IPS-11a (cell line): ENCODE data around the gene SCN5A.

Experiments used
- H3K4me3 ChIP-seq: one replicate; pipeline ENCODE4 v1.5.1; 2013; ENCODE audit warnings: low read depth, low read length, control low read depth

SCN5A gene

GRCh38 chr3:38627956-38628355 lies 21.5 kb downstream of the SCN5A start:
- H3K4me3 ChIP-seq: no peak overlapping the region

- no peak overlapping the region for H3K4me3 ChIP-seq
Observed at GRCh38 chr3:38626171-38626570, 23.3 kb downstream of the SCN5A start.

- no peak overlapping the region for H3K4me3 ChIP-seq
Observed at GRCh38 chr3:38623539-38623938, 25.9 kb downstream of the SCN5A start.

DNA sequence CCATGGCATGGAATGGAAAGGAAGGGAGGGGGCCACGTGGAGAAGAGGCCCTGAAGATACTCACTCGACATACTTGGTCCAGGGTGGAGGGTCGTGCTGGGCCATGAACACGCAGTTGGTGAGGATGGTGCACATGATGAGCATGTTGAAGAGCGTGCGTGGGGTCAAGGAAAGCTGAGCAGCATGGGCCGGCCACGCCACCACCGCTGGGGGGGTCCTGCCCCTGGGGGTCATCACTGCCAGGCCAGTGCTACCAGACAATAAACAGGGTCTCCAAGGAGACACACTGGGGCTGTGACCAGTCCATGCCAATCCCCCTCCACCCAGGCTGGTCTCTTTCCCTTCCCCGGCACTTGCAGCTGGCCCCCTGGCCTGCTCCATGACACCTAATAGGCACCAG lies 27.2 kb downstream of the SCN5A start:
- no peak overlapping the region for H3K4me3 ChIP-seq

GRCh38 chr3:38620236-38620635 lies 29.3 kb downstream of the SCN5A start:
- H3K4me3 ChIP-seq: no peak overlapping the region

DNA sequence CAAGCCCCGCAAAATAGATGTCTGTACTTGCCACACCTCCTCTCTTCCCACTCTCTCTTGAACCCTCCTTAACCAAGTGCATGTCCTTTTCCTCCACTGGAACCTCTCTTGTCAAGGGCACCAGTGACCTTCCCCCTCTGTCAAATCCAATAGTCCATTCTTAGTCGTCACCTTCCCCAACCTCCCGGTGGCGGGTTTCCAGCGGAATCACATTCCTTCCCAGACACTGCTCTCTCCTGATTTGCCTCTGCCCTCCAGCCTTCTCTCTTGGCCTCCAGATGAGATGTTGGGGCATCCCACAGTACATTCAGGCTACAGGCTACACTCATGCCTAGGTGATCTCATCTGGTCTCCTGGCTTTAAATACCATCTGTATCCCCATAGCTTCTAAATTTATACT lies 31.1 kb downstream of the SCN5A start:
- H3K4me3 ChIP-seq: no peak overlapping the region

DNA sequence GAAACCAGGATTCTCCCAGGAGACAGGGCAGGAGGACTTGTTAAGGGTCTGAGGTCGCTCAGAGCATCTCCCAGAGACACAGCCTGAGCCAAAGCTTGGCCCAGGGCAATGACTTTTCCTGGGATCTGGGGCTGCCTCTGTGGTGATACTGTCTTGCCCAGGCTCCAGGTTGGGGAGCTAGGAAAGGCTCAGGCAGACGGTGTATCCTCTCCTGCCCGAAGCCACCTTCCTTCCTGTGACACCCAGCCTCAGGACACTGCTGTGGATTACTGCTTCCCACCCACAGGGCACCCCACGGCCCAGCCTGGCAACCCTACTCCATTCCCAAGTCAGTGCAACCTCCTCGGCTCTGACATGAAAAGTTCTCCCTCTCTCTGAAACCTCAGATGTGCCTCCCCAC lies 31.9 kb downstream of the SCN5A start:
- no peak overlapping the region for H3K4me3 ChIP-seq

- H3K4me3 ChIP-seq: no peak overlapping the region
Observed at GRCh38 chr3:38617137-38617536, 32.4 kb downstream of the SCN5A start.

GRCh38 chr3:38616658-38617057 lies 32.8 kb downstream of the SCN5A start:
- no peak overlapping the region for H3K4me3 ChIP-seq

GRCh38 chr3:38616111-38616510 lies 33.4 kb downstream of the SCN5A start:
- H3K4me3 ChIP-seq: no peak overlapping the region

- H3K4me3 ChIP-seq: no peak overlapping the region
Observed at GRCh38 chr3:38614651-38615352, 34.7 kb downstream of the SCN5A start.

GRCh38 chr3:38614091-38614490 lies 35.4 kb downstream of the SCN5A start:
- H3K4me3 ChIP-seq: no peak overlapping the region

- no peak overlapping the region for H3K4me3 ChIP-seq
Observed at GRCh38 chr3:38613426-38613825, 36.1 kb downstream of the SCN5A start.

GRCh38 chr3:38611866-38612265 lies 37.6 kb downstream of the SCN5A start:
- H3K4me3 ChIP-seq: no peak overlapping the region

- H3K4me3 ChIP-seq: no peak overlapping the region
Observed at GRCh38 chr3:38610934-38611333, 38.6 kb downstream of the SCN5A start.

GRCh38 chr3:38610436-38610835 lies 39.1 kb downstream of the SCN5A start:
- H3K4me3 ChIP-seq: no peak overlapping the region

DNA sequence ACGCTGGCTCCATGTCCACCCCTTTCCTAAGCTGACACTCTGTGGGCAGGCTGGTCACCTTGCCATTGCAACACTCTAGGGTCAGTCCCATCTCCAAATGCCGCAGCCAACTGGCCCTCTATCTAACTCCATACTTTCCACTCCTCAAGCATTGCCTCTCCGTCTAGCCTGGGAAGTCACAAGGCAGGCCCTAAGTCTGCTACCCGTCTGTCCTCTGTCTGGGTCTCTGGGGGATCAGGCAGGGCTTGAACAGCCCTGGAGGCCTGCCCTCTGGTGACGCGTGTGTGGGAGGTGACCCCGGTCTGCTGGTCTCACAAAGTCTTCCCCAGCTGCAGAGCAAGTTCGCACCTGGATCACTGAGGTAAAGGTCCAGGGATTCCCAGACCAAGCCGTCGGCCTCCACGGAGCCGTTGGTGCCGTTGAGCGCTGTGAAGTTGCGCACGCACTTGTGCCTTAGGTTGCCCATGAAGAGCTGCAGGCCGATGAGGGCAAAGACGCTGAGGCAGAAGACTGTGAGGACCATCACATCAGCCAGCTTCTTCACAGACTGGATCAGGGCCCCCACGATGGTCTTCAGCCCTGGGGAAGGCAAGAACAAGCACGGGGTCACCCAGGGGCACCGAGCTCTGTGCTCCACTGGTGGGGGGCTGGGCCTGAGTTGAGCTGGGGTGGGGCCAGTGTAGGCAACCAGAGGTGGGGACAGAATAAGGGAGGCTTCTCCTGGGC lies 39.9 kb downstream of the SCN5A start:
- no peak overlapping the region for H3K4me3 ChIP-seq

- no peak overlapping the region for H3K4me3 ChIP-seq
Observed at GRCh38 chr3:38608961-38609360, 40.5 kb downstream of the SCN5A start.

DNA sequence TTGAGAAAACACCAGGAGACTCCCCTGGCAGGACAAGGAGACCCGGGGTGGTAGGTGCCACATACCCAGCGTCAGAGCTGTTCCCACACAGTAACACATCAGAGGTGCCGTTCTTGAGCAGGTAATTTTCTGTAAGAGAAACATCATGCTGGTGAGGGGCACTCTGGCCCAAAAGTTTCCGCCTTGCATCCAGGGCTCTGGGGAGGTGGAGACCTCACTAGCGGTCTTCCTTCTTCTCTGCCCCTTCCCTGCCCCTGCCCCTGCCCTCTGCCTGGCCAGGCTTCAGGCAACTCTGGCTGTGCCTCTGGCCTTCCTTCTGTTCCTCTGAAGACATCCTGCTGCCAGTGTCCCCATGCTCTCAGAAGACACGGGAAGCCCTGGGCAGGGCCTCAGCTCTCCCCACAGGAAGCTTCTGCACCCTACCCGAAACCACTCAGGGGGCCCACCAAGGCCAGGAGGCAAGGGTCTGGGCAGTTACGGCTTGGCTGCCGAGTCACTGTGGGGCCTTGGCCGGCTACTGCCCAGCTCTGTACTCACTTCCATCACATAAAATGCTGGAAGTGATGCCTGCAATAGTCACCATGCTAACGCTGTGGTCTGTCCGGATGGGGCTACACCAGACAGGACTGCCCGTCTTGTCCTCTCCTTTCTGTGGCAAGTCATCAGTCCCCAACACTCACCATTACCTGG lies 41.3 kb downstream of the SCN5A start:
- no peak overlapping the region for H3K4me3 ChIP-seq

DNA sequence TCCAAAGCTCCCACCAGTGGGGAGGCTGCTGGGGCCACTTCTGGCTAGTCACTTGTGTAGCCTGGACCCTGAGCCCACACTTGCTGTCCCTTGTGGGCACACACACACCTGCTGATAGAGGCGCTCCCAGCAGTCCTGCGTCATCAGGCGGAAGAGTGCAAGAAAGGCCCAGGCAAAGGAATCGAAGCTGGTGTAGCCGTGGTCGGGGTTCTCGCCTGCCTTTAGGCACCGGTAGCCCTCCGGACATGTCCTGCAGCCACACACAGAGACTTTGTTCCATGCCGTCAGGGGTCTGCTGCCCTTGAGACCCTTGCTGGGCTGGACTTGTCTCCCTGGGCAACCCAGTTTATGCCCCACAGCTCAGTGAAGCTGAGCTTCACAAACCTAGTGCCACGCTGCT lies 42.9 kb downstream of the SCN5A start:
- H3K4me3 ChIP-seq: no peak overlapping the region

GRCh38 chr3:38605981-38606380 lies 43.5 kb downstream of the SCN5A start:
- no peak overlapping the region for H3K4me3 ChIP-seq

GRCh38 chr3:38604246-38604645 lies 45.2 kb downstream of the SCN5A start:
- no peak overlapping the region for H3K4me3 ChIP-seq
